ENCODE data around the gene RP2. TPM values are rescaled to one million over a fixed set of nuclear protein-coding genes. Genes with fewer than 3 reads are reported as not detected.

Gene RP2
- total and polyA plus RNA-seq, 4 donors: 3.2 to 11.5 (median 7.3) TPM

DNA sequence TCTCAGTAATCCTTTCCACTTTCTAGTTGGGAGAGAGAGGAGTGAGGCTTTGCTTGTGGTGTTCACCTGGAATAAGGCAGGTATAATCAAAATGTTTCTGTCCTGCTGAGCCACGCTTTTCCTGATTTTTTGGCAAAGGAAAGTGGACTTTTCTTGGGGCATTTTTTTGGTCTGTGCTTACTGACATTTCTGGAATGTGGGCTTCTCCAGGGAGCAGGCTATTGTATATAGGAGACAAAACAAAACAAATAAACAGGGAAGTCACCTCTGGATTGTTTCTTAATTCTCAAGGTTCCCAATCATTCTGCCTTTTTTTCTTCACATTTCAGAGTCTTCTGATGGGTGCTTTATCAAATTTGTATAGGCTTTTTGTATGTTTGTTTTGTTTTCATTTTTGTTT, 25.7 kb upstream of the RP2 start:
- Histone ChIP-seq H3K9ac (ENCODE audit: low read depth in 1 of 2, low read length in 2 of 2) (no peak overlapping the region), H3K27me3 (ENCODE audit: control insufficient read depth in 4 of 4, insufficient read depth in 4 of 4, low read length in 3 of 4) (peaks cover 0 to 3% (median 0%) of the 10 kb centered on the region in 4 donors), H3K27ac (ENCODE audit: low read depth in 1 of 2, low read length in 2 of 2) (no peak overlapping the region), H3K36me3 (ENCODE audit: control insufficient read depth in 4 of 4, insufficient read depth in 3 of 4, low read depth in 1 of 4, low read length in 3 of 4) (no peaks in the 10 kb centered on the region), H3K4me1 (ENCODE audit: control insufficient read depth in 4 of 4, insufficient read depth in 4 of 4, low read length in 3 of 4) (peaks cover 5 to 11% (median 9%) of the 10 kb centered on the region in 4 donors), H3K4me3 (ENCODE audit: low read depth in 1 of 3, low read length in 3 of 3) (no peak overlapping the region), H3K9me3 (ENCODE audit: control insufficient read depth in 4 of 4, low read length in 3 of 4) (no peaks in the 10 kb centered on the region)
- WGBS: 39% methylated on average over 1 of the region's 1 CpG
- TF ChIP-seq GABPA (IDR thresholded peaks at IDR 0.05 in 1 of 2, conservative IDR thresholded peaks at IDR 0.05 in 1 of 2): no peak
- TF ChIP-seq, protein P1, sequence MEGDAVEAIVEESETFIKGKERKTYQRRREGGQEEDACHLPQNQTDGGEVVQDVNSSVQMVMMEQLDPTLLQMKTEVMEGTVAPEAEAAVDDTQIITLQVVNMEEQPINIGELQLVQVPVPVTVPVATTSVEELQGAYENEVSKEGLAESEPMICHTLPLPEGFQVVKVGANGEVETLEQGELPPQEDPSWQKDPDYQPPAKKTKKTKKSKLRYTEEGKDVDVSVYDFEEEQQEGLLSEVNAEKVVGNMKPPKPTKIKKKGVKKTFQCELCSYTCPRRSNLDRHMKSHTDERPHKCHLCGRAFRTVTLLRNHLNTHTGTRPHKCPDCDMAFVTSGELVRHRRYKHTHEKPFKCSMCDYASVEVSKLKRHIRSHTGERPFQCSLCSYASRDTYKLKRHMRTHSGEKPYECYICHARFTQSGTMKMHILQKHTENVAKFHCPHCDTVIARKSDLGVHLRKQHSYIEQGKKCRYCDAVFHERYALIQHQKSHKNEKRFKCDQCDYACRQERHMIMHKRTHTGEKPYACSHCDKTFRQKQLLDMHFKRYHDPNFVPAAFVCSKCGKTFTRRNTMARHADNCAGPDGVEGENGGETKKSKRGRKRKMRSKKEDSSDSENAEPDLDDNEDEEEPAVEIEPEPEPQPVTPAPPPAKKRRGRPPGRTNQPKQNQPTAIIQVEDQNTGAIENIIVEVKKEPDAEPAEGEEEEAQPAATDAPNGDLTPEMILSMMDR (IDR thresholded peaks at IDR 0.05; ENCODE audit: low read depth, low read length, missing input control): no peak
- TF ChIP-seq, protein P2, sequence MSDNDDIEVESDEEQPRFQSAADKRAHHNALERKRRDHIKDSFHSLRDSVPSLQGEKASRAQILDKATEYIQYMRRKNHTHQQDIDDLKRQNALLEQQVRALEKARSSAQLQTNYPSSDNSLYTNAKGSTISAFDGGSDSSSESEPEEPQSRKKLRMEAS (IDR thresholded peaks at IDR 0.05): no peak
- no peak for TF ChIP-seq RAD21 (IDR thresholded peaks at IDR 0.05)
- TF ChIP-seq NR2F2 (IDR thresholded peaks at IDR 0.05): no peak
- TF ChIP-seq SP1 (IDR thresholded peaks at IDR 0.05): no peak
- TF ChIP-seq HNF4A (conservative IDR thresholded peaks at IDR 0.05): no peak
- no peak for DNase-seq (ENCODE audit: low spot score)

DNA sequence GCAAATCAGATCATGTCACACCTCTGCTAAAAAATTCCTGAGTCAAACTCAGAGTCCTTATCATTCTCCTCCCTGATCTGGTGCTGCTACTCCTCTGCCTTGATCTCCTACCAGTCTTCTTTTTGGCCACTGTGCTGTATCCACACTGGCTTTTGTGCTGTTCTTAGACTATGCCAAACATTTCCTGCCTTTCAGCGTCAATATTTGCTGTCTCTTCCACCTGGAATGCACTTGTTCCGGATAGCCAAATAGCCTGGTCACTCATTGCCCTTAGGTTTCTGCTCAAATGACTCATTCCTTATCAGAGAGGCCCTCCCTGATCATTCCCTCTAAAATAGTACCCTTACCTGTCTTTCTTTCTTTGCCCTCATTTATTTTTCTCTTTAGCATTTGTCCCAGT, 24.4 kb upstream of the RP2 start:
- 30% methylated on average over 2 of the region's 2 CpGs for WGBS
- DNase-seq (ENCODE audit: low spot score): no peak
- Histone ChIP-seq H3K4me1 (ENCODE audit: control insufficient read depth in 4 of 4, insufficient read depth in 4 of 4, low read length in 3 of 4) (peaks cover 5 to 11% (median 9%) of the 10 kb centered on the region in 4 donors), H3K9ac (ENCODE audit: low read depth in 1 of 2, low read length in 2 of 2) (no peak overlapping the region), H3K9me3 (ENCODE audit: control insufficient read depth in 4 of 4, low read length in 3 of 4) (no peaks in the 10 kb centered on the region), H3K36me3 (ENCODE audit: control insufficient read depth in 4 of 4, insufficient read depth in 3 of 4, low read depth in 1 of 4, low read length in 3 of 4) (no peaks in the 10 kb centered on the region), H3K27me3 (ENCODE audit: control insufficient read depth in 4 of 4, insufficient read depth in 4 of 4, low read length in 3 of 4) (peaks cover 0 to 3% (median 0%) of the 10 kb centered on the region in 4 donors), H3K4me3 (ENCODE audit: low read depth in 1 of 3, low read length in 3 of 3) (no peak overlapping the region), H3K27ac (ENCODE audit: low read depth in 1 of 2, low read length in 2 of 2) (peak overlapping the region; percentile 40 to 83)
- TF ChIP-seq, protein P3, sequence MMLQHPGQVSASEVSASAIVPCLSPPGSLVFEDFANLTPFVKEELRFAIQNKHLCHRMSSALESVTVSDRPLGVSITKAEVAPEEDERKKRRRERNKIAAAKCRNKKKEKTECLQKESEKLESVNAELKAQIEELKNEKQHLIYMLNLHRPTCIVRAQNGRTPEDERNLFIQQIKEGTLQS (IDR thresholded peaks at IDR 0.05): peak; percentile 74
- TF ChIP-seq YY1 (IDR thresholded peaks at IDR 0.05) (no peak), RAD21 (IDR thresholded peaks at IDR 0.05) (peak in 1 of 2 donors; percentile 54), TAF1 (conservative IDR thresholded peaks at IDR 0.05) (no peak), HNF4A (conservative IDR thresholded peaks at IDR 0.05) (peak; percentile 42 to 69), RXRA (IDR thresholded peaks at IDR 0.05) (peak; percentile 50 to 74), SP1 (IDR thresholded peaks at IDR 0.05) (peak; percentile 62), NR2F2 (IDR thresholded peaks at IDR 0.05) (no peak), GABPA (IDR thresholded peaks at IDR 0.05 in 1 of 2, conservative IDR thresholded peaks at IDR 0.05 in 1 of 2) (peak in 1 of 2 donors; percentile 12), HNF4G (IDR thresholded peaks at IDR 0.05) (no peak), FOXA2 (IDR thresholded peaks at IDR 0.05) (peak; percentile 50), EGR1 (IDR thresholded peaks at IDR 0.05; ENCODE audit: low read depth in 2 of 2) (no peak), JUND (IDR thresholded peaks at IDR 0.05) (peak; percentile 86 to 95), FOXA1 (IDR thresholded peaks at IDR 0.05) (no peak)
- TF ChIP-seq, protein P4, sequence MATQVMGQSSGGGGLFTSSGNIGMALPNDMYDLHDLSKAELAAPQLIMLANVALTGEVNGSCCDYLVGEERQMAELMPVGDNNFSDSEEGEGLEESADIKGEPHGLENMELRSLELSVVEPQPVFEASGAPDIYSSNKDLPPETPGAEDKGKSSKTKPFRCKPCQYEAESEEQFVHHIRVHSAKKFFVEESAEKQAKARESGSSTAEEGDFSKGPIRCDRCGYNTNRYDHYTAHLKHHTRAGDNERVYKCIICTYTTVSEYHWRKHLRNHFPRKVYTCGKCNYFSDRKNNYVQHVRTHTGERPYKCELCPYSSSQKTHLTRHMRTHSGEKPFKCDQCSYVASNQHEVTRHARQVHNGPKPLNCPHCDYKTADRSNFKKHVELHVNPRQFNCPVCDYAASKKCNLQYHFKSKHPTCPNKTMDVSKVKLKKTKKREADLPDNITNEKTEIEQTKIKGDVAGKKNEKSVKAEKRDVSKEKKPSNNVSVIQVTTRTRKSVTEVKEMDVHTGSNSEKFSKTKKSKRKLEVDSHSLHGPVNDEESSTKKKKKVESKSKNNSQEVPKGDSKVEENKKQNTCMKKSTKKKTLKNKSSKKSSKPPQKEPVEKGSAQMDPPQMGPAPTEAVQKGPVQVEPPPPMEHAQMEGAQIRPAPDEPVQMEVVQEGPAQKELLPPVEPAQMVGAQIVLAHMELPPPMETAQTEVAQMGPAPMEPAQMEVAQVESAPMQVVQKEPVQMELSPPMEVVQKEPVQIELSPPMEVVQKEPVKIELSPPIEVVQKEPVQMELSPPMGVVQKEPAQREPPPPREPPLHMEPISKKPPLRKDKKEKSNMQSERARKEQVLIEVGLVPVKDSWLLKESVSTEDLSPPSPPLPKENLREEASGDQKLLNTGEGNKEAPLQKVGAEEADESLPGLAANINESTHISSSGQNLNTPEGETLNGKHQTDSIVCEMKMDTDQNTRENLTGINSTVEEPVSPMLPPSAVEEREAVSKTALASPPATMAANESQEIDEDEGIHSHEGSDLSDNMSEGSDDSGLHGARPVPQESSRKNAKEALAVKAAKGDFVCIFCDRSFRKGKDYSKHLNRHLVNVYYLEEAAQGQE (IDR thresholded peaks at IDR 0.05): peak; percentile 33
- TF ChIP-seq, protein P1 (IDR thresholded peaks at IDR 0.05; ENCODE audit: low read depth, low read length, missing input control): no peak
- TF ChIP-seq, protein P2 (IDR thresholded peaks at IDR 0.05): peak; percentile 56
- TF ChIP-seq, protein P5, sequence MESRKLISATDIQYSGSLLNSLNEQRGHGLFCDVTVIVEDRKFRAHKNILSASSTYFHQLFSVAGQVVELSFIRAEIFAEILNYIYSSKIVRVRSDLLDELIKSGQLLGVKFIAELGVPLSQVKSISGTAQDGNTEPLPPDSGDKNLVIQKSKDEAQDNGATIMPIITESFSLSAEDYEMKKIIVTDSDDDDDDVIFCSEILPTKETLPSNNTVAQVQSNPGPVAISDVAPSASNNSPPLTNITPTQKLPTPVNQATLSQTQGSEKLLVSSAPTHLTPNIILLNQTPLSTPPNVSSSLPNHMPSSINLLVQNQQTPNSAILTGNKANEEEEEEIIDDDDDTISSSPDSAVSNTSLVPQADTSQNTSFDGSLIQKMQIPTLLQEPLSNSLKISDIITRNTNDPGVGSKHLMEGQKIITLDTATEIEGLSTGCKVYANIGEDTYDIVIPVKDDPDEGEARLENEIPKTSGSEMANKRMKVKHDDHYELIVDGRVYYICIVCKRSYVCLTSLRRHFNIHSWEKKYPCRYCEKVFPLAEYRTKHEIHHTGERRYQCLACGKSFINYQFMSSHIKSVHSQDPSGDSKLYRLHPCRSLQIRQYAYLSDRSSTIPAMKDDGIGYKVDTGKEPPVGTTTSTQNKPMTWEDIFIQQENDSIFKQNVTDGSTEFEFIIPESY (IDR thresholded peaks at IDR 0.05): peak; percentile 23
